Right renal pelvis (tissue), 4 donors: ENCODE results near the gene CACNG8. TPM values are rescaled to one million over a fixed set of nuclear protein-coding genes. Genes with fewer than 3 reads are reported as not detected.
A peak's percentile ranks its signal among the peaks of the same experiment; 100 is the strongest.

Source experiments
- DNase-seq, 4 donors: peaks; one replicate each; pipeline ENCODE4 v3.0.0-alpha.2; 2013; ENCODE audit warnings: low read depth in 4 of 4, low spot score in 3 of 4, missing footprints in 1 of 4
- polyA plus RNA-seq, 4 donors: library from polyadenylated mRNA; unstranded; fragments of 120-200 nt; gene quantifications; one replicate each; pipeline ENCODE4 v1.2.1, GENCODE V29; 2013; ENCODE audit not compliant: insufficient read length in 4 of 4

CACNG8 gene
- polyA plus RNA-seq, 4 donors: 0.17 to 0.29 (median 0.26) TPM

GRCh38 chr19:53961523-53962356 is 997 bp upstream of the CACNG8 start:
- DNase-seq: no peak

- DNase-seq: no peak
Measured at GRCh38 chr19:53965091-53965490, 2.4 kb downstream of the CACNG8 start.

GRCh38 chr19:53966931-53967330 is 4.2 kb downstream of the CACNG8 start:
- DNase-seq: no peak

- no peak for DNase-seq
Measured at GRCh38 chr19:53969366-53969765, 6.6 kb downstream of the CACNG8 start.

GRCh38 chr19:53971673-53972072 is 8.9 kb downstream of the CACNG8 start:
- no peak for DNase-seq

GRCh38 chr19:53977429-53977990 is 14.8 kb downstream of the CACNG8 start:
- peak; percentile 67 to 78 (median 73) for DNase-seq

GRCh38 chr19:53977991-53978731 is 15.4 kb downstream of the CACNG8 start:
- DNase-seq: peak in 1 of 4 donors; percentile 33

- DNase-seq: no peak
Measured at GRCh38 chr19:53978975-53979801, 16.5 kb downstream of the CACNG8 start.

- DNase-seq: no peak
Measured at GRCh38 chr19:53980539-53981375, 18.0 kb downstream of the CACNG8 start.

GRCh38 chr19:53981376-53981951 is 18.7 kb downstream of the CACNG8 start:
- DNase-seq: no peak

- DNase-seq: no peak
Measured at GRCh38 chr19:53982001-53982451, 19.3 kb downstream of the CACNG8 start.

- no peak for DNase-seq
Measured at GRCh38 chr19:53982611-53983010, 19.9 kb downstream of the CACNG8 start.

- no peak for DNase-seq
Measured at GRCh38 chr19:53983457-53984289, 20.9 kb downstream of the CACNG8 start.

GRCh38 chr19:53985863-53986262 is 23.1 kb downstream of the CACNG8 start:
- DNase-seq: no peak

GRCh38 chr19:53988981-53989380 is 26.2 kb downstream of the CACNG8 start:
- DNase-seq: no peak

GRCh38 chr19:53989600-53990533 is 27.1 kb downstream of the CACNG8 start:
- no peak for DNase-seq
